Sigmoid colon (tissue), 7 donors: Measurements from ENCODE around the gene PACRG. TPM values are rescaled to one million over a fixed set of nuclear protein-coding genes. Genes with fewer than 3 reads are reported as not detected.

Experiments
- DNase-seq: peaks from one replicate; pipeline ENCODE4 v3.0.0-alpha.2; 2019
- H3K27ac ChIP-seq, 4 donors: fragments of 200-600 bp; sonication (generic); one replicate each; pipeline ENCODE4 v1.5.1; 2016 to 2019; ENCODE audit warnings: mild to moderate bottlenecking in 1 of 4
- H3K27me3 ChIP-seq, 3 donors: fragments of 200-600 bp; sonication (generic); one replicate each; pipeline ENCODE4 v1.5.1; 2019; ENCODE audit warnings: mild to moderate bottlenecking in 1 of 3
- H3K36me3 ChIP-seq, 4 donors: fragments of 200-600 bp; sonication (generic); one replicate each; pipeline ENCODE4 v1.5.1; 2016 to 2019
- H3K4me1 ChIP-seq, 4 donors: fragments of 200-600 bp; sonication (generic); one replicate each; pipeline ENCODE4 v1.5.1; 2017 to 2019
- H3K4me3 ChIP-seq, 4 donors: fragments of 200-600 bp; sonication (generic); one replicate each; pipeline ENCODE4 v1.5.1; 2017 to 2019; ENCODE audit warnings: mild to moderate bottlenecking in 2 of 4, moderate library complexity in 1 of 4
- H3K9me3 ChIP-seq, 4 donors: fragments of 200-600 bp in 3 of 4; sonication (generic) in 3 of 4; one replicate each; pipeline versions ENCODE4 v1.5.1 to v1.6.1; 2013 to 2019
- EP300 ChIP-seq, 4 donors: sonication (generic); formaldehyde crosslinking; IDR thresholded peaks; one replicate each; pipeline ENCODE4 v1.6.1; 2017; ENCODE audit warnings: antibody characterized with exemption in 4 of 4
- POLR2A ChIP-seq, 2 donors: fragments of 450-650 bp; IDR thresholded peaks; one replicate each; pipeline ENCODE4 v1.6.1; 2016; ENCODE audit warnings: antibody characterized with exemption in 2 of 2, mild to moderate bottlenecking in 2 of 2, moderate library complexity in 2 of 2
- POLR2AphosphoS5 ChIP-seq, 4 donors: sonication (generic); formaldehyde crosslinking; IDR thresholded peaks; one replicate each; pipeline ENCODE4 v1.6.1; 2017; ENCODE audit warnings: antibody characterized with exemption in 4 of 4
- WGBS, 2 donors: extraction: QIAGEN DNeasy Blood & Tissue Kit; methylation state at CpG; one replicate each; pipeline ENCODE4 v1.1.7; 2013; 5-methylcytosine and 5-hydroxymethylcytosine counted together
- intact Hi-C: fragments of 100-400 bp; cut with DNase I; formaldehyde crosslinking; loops from one replicate; pipeline ENCODE4 v1.15.1; 2023
- polyA plus RNA-seq, 3 donors: library from polyadenylated mRNA; stranded (reverse); fragments of 200-250 nt; gene quantifications; one replicate each; pipeline ENCODE4 v1.2.3, GENCODE V29; 2013
- total RNA-seq, 4 donors: library from RNA; depleted of rRNA; stranded (reverse); fragments of >200 nt; gene quantifications; one replicate each; pipeline ENCODE4 v1.1.0, GENCODE V29; 2016
- TF ChIP-seq, protein P1 (sequence below), 4 experiments: fragments of 450-650 bp in 3 of 4; fragments of 200-600 bp in 1 of 4; IDR thresholded peaks; one replicate each; pipeline ENCODE4 v1.5.1; 2016 to 2019; ENCODE audit warnings: antibody characterized with exemption in 4 of 4, mild to moderate bottlenecking in 3 of 4, moderate library complexity in 2 of 4
- donor health status: healthy with polysubstance abuse.
- donor health status: Bipolar disorder and iron deficiency.
- donor health status: healthy.

PACRG gene
- total and polyA plus RNA-seq, 7 donors, result 0.12 to 6.9 (median 0.95) TPM; not detected in 2

GRCh38 chr6:163183806-163184205 is 456.0 kb downstream of the PACRG start:
- WGBS, 2 donors, result 81 to 83% methylated on average over 3 of the region's 3 CpGs
- no peak overlapping the region for H3K27ac ChIP-seq
- H3K9me3 ChIP-seq, result no peaks in the 10 kb centered on the region
- peaks cover 0 to 21% (median 14%) of the 10 kb centered on the region in 4 donors for H3K4me1 ChIP-seq
- no peak for TF ChIP-seq POLR2A (IDR thresholded peaks at IDR 0.05)
- TF ChIP-seq, protein P1, sequence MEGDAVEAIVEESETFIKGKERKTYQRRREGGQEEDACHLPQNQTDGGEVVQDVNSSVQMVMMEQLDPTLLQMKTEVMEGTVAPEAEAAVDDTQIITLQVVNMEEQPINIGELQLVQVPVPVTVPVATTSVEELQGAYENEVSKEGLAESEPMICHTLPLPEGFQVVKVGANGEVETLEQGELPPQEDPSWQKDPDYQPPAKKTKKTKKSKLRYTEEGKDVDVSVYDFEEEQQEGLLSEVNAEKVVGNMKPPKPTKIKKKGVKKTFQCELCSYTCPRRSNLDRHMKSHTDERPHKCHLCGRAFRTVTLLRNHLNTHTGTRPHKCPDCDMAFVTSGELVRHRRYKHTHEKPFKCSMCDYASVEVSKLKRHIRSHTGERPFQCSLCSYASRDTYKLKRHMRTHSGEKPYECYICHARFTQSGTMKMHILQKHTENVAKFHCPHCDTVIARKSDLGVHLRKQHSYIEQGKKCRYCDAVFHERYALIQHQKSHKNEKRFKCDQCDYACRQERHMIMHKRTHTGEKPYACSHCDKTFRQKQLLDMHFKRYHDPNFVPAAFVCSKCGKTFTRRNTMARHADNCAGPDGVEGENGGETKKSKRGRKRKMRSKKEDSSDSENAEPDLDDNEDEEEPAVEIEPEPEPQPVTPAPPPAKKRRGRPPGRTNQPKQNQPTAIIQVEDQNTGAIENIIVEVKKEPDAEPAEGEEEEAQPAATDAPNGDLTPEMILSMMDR (IDR thresholded peaks at IDR 0.05), result no peak
- no peak for TF ChIP-seq POLR2AphosphoS5 (IDR thresholded peaks at IDR 0.05)
- TF ChIP-seq EP300 (IDR thresholded peaks at IDR 0.05), result no peak
- H3K4me3 ChIP-seq, result no peak overlapping the region
- intact Hi-C loops, result no loop called here
- no peaks in the 10 kb centered on the region for H3K36me3 ChIP-seq
- no peaks in the 10 kb centered on the region for H3K27me3 ChIP-seq
- DNase-seq, result no peak

- TF ChIP-seq EP300 (IDR thresholded peaks at IDR 0.05), result no peak
- no peak for TF ChIP-seq POLR2A (IDR thresholded peaks at IDR 0.05)
- TF ChIP-seq, protein P1 (IDR thresholded peaks at IDR 0.05), result no peak
- TF ChIP-seq POLR2AphosphoS5 (IDR thresholded peaks at IDR 0.05), result no peak
- no peaks in the 10 kb centered on the region for H3K27me3 ChIP-seq
- whole genome bisulfite sequencing, 2 donors, result 56 to 67% methylated on average over 4 of the region's 4 CpGs
- no peak overlapping the region for H3K4me3 ChIP-seq
- intact Hi-C loops, result no loop called here
- no peaks in the 10 kb centered on the region for H3K36me3 ChIP-seq
- no peak for DNase-seq
- no peak overlapping the region for H3K27ac ChIP-seq
- H3K4me1 ChIP-seq, result peaks cover 0 to 20% (median 14%) of the 10 kb centered on the region in 4 donors
- H3K9me3 ChIP-seq, result no peaks in the 10 kb centered on the region
These were observed 458.0 kb downstream of the PACRG start for GRCh38 chr6:163185744-163186143.

- DNase-seq, result no peak
- Histone ChIP-seq H3K4me3 (no peak overlapping the region), H3K9me3 (no peaks in the 10 kb centered on the region), H3K4me1 (peaks cover 0 to 15% (median 11%) of the 10 kb centered on the region in 4 donors), H3K27me3 (no peaks in the 10 kb centered on the region), H3K36me3 (no peaks in the 10 kb centered on the region), H3K27ac (no peak overlapping the region)
- 89 to 92% methylated on average over 14 of the region's 14 CpGs for WGBS, 2 donors
- intact Hi-C loops, result no loop called here
- TF ChIP-seq, protein P1 (IDR thresholded peaks at IDR 0.05), result no peak
- TF ChIP-seq POLR2A (IDR thresholded peaks at IDR 0.05), result no peak
- no peak for TF ChIP-seq POLR2AphosphoS5 (IDR thresholded peaks at IDR 0.05)
- no peak for TF ChIP-seq EP300 (IDR thresholded peaks at IDR 0.05)
These were observed 458.8 kb downstream of the PACRG start for GRCh38 chr6:163186527-163186926.

DNA sequence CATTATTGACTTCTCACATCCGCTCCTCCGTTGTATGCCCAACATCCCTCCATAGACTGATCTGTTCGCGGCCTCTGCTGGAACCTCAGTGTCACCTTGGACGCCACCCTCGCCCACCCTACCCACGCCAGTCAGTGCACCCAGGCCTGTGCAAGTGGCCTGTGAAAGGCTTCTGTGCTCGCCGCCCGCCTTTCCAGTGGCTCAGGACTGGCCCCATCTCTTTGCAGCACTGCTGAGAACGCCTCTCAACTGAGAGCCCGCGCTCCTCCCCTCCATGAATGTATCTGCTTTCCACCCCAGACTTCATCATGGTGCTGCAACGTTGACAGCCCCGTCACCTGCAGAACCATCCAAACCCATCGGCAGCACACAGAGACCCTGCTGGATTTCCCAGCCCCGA is 459.4 kb downstream of the PACRG start:
- WGBS, 2 donors, result 94% methylated on average over 17 of the region's 17 CpGs
- Histone ChIP-seq H3K27ac (no peak overlapping the region), H3K36me3 (no peaks in the 10 kb centered on the region), H3K9me3 (no peaks in the 10 kb centered on the region), H3K4me1 (peaks cover 0 to 15% (median 11%) of the 10 kb centered on the region in 4 donors), H3K27me3 (no peaks in the 10 kb centered on the region), H3K4me3 (no peak overlapping the region)
- no peak for DNase-seq
- intact Hi-C loops, result no loop called here
- TF ChIP-seq EP300 (IDR thresholded peaks at IDR 0.05) (no peak), POLR2AphosphoS5 (IDR thresholded peaks at IDR 0.05) (no peak), POLR2A (IDR thresholded peaks at IDR 0.05) (no peak)
- TF ChIP-seq, protein P1 (IDR thresholded peaks at IDR 0.05), result no peak

GRCh38 chr6:163187606-163188005 is 459.8 kb downstream of the PACRG start:
- Histone ChIP-seq H3K9me3 (no peaks in the 10 kb centered on the region), H3K27me3 (no peaks in the 10 kb centered on the region), H3K4me1 (peaks cover 0 to 15% (median 11%) of the 10 kb centered on the region in 4 donors), H3K27ac (no peak overlapping the region), H3K4me3 (no peak overlapping the region), H3K36me3 (no peaks in the 10 kb centered on the region)
- intact Hi-C loops, result no loop called here
- DNase-seq, result no peak
- TF ChIP-seq POLR2A (IDR thresholded peaks at IDR 0.05) (no peak), EP300 (IDR thresholded peaks at IDR 0.05) (no peak), POLR2AphosphoS5 (IDR thresholded peaks at IDR 0.05) (no peak)
- TF ChIP-seq, protein P1 (IDR thresholded peaks at IDR 0.05), result no peak
- 93 to 96% methylated on average over 11 of the region's 11 CpGs for WGBS, 2 donors
